SU-DHL-6 (cell line): ENCODE results near the gene RABL6.

Experiments
- H2AFZ ChIP-seq: fragments of 200-600 bp; sonication (generic); 2 replicates; pipeline ENCODE4 v1.6.1; 2014; ENCODE audit warnings: low read depth, mild to moderate bottlenecking, moderate library complexity, mixed read lengths, antibody characterized with exemption, low read length; ENCODE audit not compliant: severe bottlenecking
- H3F3A ChIP-seq: fragments of 200-600 bp; shearing (Covaris generic); 2 replicates; pipeline ENCODE4 v1.6.0; 2016; ENCODE audit warnings: antibody characterized with exemption, mild to moderate bottlenecking; ENCODE audit not compliant: insufficient read depth
- H3K27ac ChIP-seq: fragments of 200-600 bp; sonication (generic); 2 replicates; pipeline ENCODE4 v1.5.1; 2016; ENCODE audit warnings: low read depth, mild to moderate bottlenecking, low read length, moderate library complexity, mixed read lengths
- H3K27me3 ChIP-seq: fragments of 200-600 bp; sonication (generic), shearing (Covaris generic); 2 replicates; pipeline ENCODE4 v1.6.0; 2014; ENCODE audit warnings: mild to moderate bottlenecking, low read length
- H3K36me3 ChIP-seq: fragments of 200-600 bp; sonication (generic); 2 replicates; pipeline ENCODE4 v1.6.1; 2014; ENCODE audit warnings: mild to moderate bottlenecking, low read length, mixed read lengths
- H3K4me2 ChIP-seq: fragments of 300-600, 200-600 bp; shearing (Covaris generic), sonication (generic); 2 replicates; pipeline ENCODE4 v1.6.0; 2014; ENCODE audit warnings: low read length, low read depth, mild to moderate bottlenecking; ENCODE audit not compliant: poor library complexity, severe bottlenecking
- H3K4me3 ChIP-seq: fragments of 200-600 bp; sonication (generic); 2 replicates; pipeline ENCODE4 v1.5.1; 2014; ENCODE audit warnings: antibody characterized with exemption, low read length, mild to moderate bottlenecking, mixed read lengths; ENCODE audit not compliant: insufficient read depth, poor library complexity, severe bottlenecking
- H3K79me2 ChIP-seq: fragments of 200-600 bp; sonication (generic); 2 replicates; pipeline ENCODE4 v1.6.1; 2014; ENCODE audit warnings: mild to moderate bottlenecking, low read length, moderate library complexity; ENCODE audit not compliant: insufficient read depth
- H3K9ac ChIP-seq: fragments of 200-600 bp; sonication (generic); 2 replicates; pipeline ENCODE4 v1.7.0; 2014; ENCODE audit warnings: mild to moderate bottlenecking, low read length
- H3K9me2 ChIP-seq: fragments of 200-600 bp; sonication (generic); replicated peaks from 2 replicates; pipeline ENCODE4 v1.6.1; 2014; ENCODE audit warnings: low read length; ENCODE audit not compliant: insufficient read depth
- H3K9me3 ChIP-seq: fragments of 200-600 bp; sonication (generic); 2 replicates; pipeline ENCODE4 v1.6.1; 2014; ENCODE audit warnings: low read length, mixed read lengths; ENCODE audit not compliant: insufficient read depth
- H4K20me1 ChIP-seq: fragments of 200-600 bp; sonication (generic); 2 replicates; pipeline ENCODE4 v1.6.1; 2014; ENCODE audit warnings: low read depth, mild to moderate bottlenecking, antibody characterized with exemption, low read length, moderate library complexity, mixed read lengths
- CTCF ChIP-seq: fragments of 200-600 bp; sonication (generic); IDR thresholded peaks from one replicate; pipeline ENCODE4 v1.5.1; 2017; ENCODE audit warnings: antibody characterized with exemption, mild to moderate bottlenecking, low read length, moderate library complexity; ENCODE audit not compliant: insufficient read depth, poor library complexity, severe bottlenecking
- EZH2phosphoT487 ChIP-seq: fragments of 200-600 bp; sonication (generic), shearing (Covaris generic); conservative IDR thresholded peaks from 2 replicates; pipeline ENCODE4 v1.6.1; 2018; ENCODE audit warnings: mild to moderate bottlenecking, antibody characterized with exemption, low read length, moderate library complexity, mixed read lengths

RABL6 gene

GRCh38 chr9:136777359-136777758 lies 30.4 kb upstream of the RABL6 start:
- no peak overlapping the region for H3K4me3 ChIP-seq
- H2AFZ ChIP-seq: no peak overlapping the region
- no peak overlapping the region for H3K27ac ChIP-seq
- no peak overlapping the region for H3K9ac ChIP-seq
- no peaks in the 10 kb centered on the region for H3F3A ChIP-seq
- no peak overlapping the region for H3K4me2 ChIP-seq
- peaks cover 5% of the 10 kb centered on the region; the same call in 1 of the 2 replicates for H3K9me3 ChIP-seq
- no peak for TF ChIP-seq CTCF
- TF ChIP-seq EZH2phosphoT487: no peak
- H3K36me3 ChIP-seq: no peaks in the 10 kb centered on the region
- no peaks in the 10 kb centered on the region for H3K9me2 ChIP-seq
- H3K27me3 ChIP-seq: no peaks in the 10 kb centered on the region
- H4K20me1 ChIP-seq: no peaks in the 10 kb centered on the region
- H3K79me2 ChIP-seq: no peaks in the 10 kb centered on the region

- H4K20me1 ChIP-seq: no peaks in the 10 kb centered on the region
- no peak overlapping the region for H3K4me3 ChIP-seq
- H3K9me2 ChIP-seq: no peaks in the 10 kb centered on the region
- no peak overlapping the region for H3K4me2 ChIP-seq
- no peak overlapping the region for H2AFZ ChIP-seq
- no peak for TF ChIP-seq EZH2phosphoT487
- TF ChIP-seq CTCF: no peak
- no peak overlapping the region for H3K27ac ChIP-seq
- no peaks in the 10 kb centered on the region for H3K36me3 ChIP-seq
- H3K27me3 ChIP-seq: no peaks in the 10 kb centered on the region
- H3K79me2 ChIP-seq: no peaks in the 10 kb centered on the region
- H3F3A ChIP-seq: no peaks in the 10 kb centered on the region
- H3K9ac ChIP-seq: no peak overlapping the region
- H3K9me3 ChIP-seq: no peaks in the 10 kb centered on the region
Observed at GRCh38 chr9:136779808-136780207, 27.9 kb upstream of the RABL6 start.

GRCh38 chr9:136782452-136782851 lies 25.3 kb upstream of the RABL6 start:
- H3K4me2 ChIP-seq: no peak overlapping the region
- H3K9me2 ChIP-seq: no peaks in the 10 kb centered on the region
- no peak overlapping the region for H3K4me3 ChIP-seq
- H3K27ac ChIP-seq: no peak overlapping the region
- H3K27me3 ChIP-seq: no peaks in the 10 kb centered on the region
- no peaks in the 10 kb centered on the region for H4K20me1 ChIP-seq
- no peaks in the 10 kb centered on the region for H3K79me2 ChIP-seq
- no peak overlapping the region for H3K9ac ChIP-seq
- no peaks in the 10 kb centered on the region for H3K36me3 ChIP-seq
- TF ChIP-seq EZH2phosphoT487 (no peak), CTCF (no peak)
- H3F3A ChIP-seq: no peaks in the 10 kb centered on the region
- no peaks in the 10 kb centered on the region for H3K9me3 ChIP-seq
- H2AFZ ChIP-seq: no peak overlapping the region
